Ovary (tissue), 9 donors: ENCODE results near the gene PRKCE. TPM values are rescaled to one million over a fixed set of nuclear protein-coding genes. Genes with fewer than 3 reads are reported as not detected.

Source experiments
- DNase-seq, 5 donors: peaks; one replicate each; pipeline ENCODE4 v3.0.0-alpha.2; 2019 to 2020
- H3K27ac ChIP-seq, 2 donors: fragments of 200-600 bp; one replicate each; pipeline versions ENCODE4 v1.5.1 to v1.8.0; 2019 to 2022
- H3K27me3 ChIP-seq: fragments of 200-600 bp; one replicate; pipeline ENCODE4 v1.8.0; 2022
- H3K36me3 ChIP-seq: fragments of 200-600 bp; sonication (generic); one replicate; pipeline ENCODE4 v1.5.1; 2019
- H3K4me1 ChIP-seq: one replicate; pipeline ENCODE4 v1.8.1; 2013; ENCODE audit warnings: mild to moderate bottlenecking, moderate library complexity; ENCODE audit not compliant: insufficient read depth
- H3K4me3 ChIP-seq: fragments of 200-600 bp; sonication (generic); one replicate; pipeline ENCODE4 v1.5.1; 2017
- H3K9me3 ChIP-seq, 2 donors: fragments of 200-600 bp in 1 of 2; sonication (generic) in 1 of 2; one replicate each; pipeline versions ENCODE4 v1.5.1 to v1.8.1; 2013 to 2019; ENCODE audit warnings: mild to moderate bottlenecking in 1 of 2, moderate library complexity in 1 of 2
- CTCF ChIP-seq, 3 donors: fragments of 450-650 bp in 2 of 3; fragments of 200-600 bp in 1 of 3; IDR thresholded peaks; one replicate each; pipeline versions ENCODE4 v1.5.1 to v1.8.0; 2016 to 2022; ENCODE audit warnings: antibody characterized with exemption in 3 of 3, mild to moderate bottlenecking in 1 of 3
- EP300 ChIP-seq: sonication (generic); formaldehyde crosslinking; IDR thresholded peaks from one replicate; pipeline ENCODE4 v1.6.1; 2017; ENCODE audit warnings: antibody characterized with exemption
- POLR2A ChIP-seq: fragments of 450-650 bp; IDR thresholded peaks from one replicate; pipeline ENCODE4 v1.6.1; 2017; ENCODE audit warnings: antibody characterized with exemption, mild to moderate bottlenecking, moderate library complexity
- WGBS, 3 donors: extraction: QIAGEN DNeasy Blood & Tissue Kit in 1 of 3; methylation state at CpG; one replicate each; pipeline versions ENCODE4 v1.1.5 to v1.1.7; 2013 to 2017; 5-methylcytosine and 5-hydroxymethylcytosine counted together
- intact Hi-C, 4 donors: fragments of 100-400 bp; cut with DNase I; formaldehyde crosslinking; loops; one replicate each; pipeline versions ENCODE4 v1.11.0 to v1.15.1; 2022 to 2023
- polyA plus RNA-seq, 2 donors: library from polyadenylated mRNA; stranded (reverse); fragments of 200-250 nt in 1 of 2; fragments of 350-450 nt in 1 of 2; fragmentation: Illumina TruSeq in 1 of 2; extraction: RNeasy Lipid Tissue Mini Kit (QIAGEN cat#74804) in 1 of 2; gene quantifications; one replicate each; pipeline ENCODE4 v1.2.3, GENCODE V29; 2013 to 2014
- total RNA-seq, 7 donors: library from RNA; depleted of rRNA in 2 of 7; stranded (reverse); fragments of >200 nt in 2 of 7; fragmentation: NEBNext Ultra II Directional in 3 of 7; extraction: Animal tissue kit (Norgen Biotek cat#: 25700) in 3 of 7; gene quantifications; one replicate each; pipeline versions ENCODE4 v1.1.0 to v1.2.4, GENCODE V29; 2016 to 2023
- donor health status: DM: no; HTN: no; CAD: no; lungs with moderate emphysema.
- donor health status: DM: no; HTN: no; CAD: no.
- donor health status: Bipolar disorder and iron deficiency.
- donor health status: DM: yes; HTN: yes; CAD: no.
- donor health status: DM: no; HTN: no; CAD: no.
- donor health status: DM: yes; HTN: yes; CAD: no.

The PRKCE gene
- total and polyA plus RNA-seq, 9 donors: 3.1 to 22.8 (median 12.8) TPM

- TF ChIP-seq EP300 (no peak), CTCF (IDR thresholded peaks at IDR 0.05) (no peak), POLR2A (no peak)
- intact Hi-C loops: no loop called here
- Histone ChIP-seq H3K27me3 (no peaks in the 10 kb centered on the region), H3K4me1 (no peaks in the 10 kb centered on the region), H3K9me3 (no peaks in the 10 kb centered on the region), H3K27ac (no peak overlapping the region), H3K4me3 (no peak overlapping the region), H3K36me3 (no peaks in the 10 kb centered on the region)
- WGBS, 3 donors: 53 to 63% (median 60%) methylated on average over 2 of the region's 2 CpGs
- DNase-seq: no peak
These were observed 34.0 kb upstream of the PRKCE start for GRCh38 chr2:45617496-45617895.

GRCh38 chr2:45622336-45623075, 29.0 kb upstream of the PRKCE start:
- 90 to 92% (median 92%) methylated on average over 6 of the region's 6 CpGs for WGBS, 3 donors

GRCh38 chr2:45623098-45623497, 28.4 kb upstream of the PRKCE start:
- WGBS, 3 donors: 63 to 78% (median 71%) methylated on average over 3 of the region's 3 CpGs

More at GRCh38 chr2:45622336-45623075, 29.0 kb upstream of the PRKCE start:
- no peak overlapping the region for H3K27ac ChIP-seq
- no peak overlapping the region for H3K4me3 ChIP-seq
- H3K27me3 ChIP-seq: no peaks in the 10 kb centered on the region
- no peaks in the 10 kb centered on the region for H3K4me1 ChIP-seq
- no peak for DNase-seq
- intact Hi-C loops: no loop called here
- H3K9me3 ChIP-seq: no peaks in the 10 kb centered on the region
- TF ChIP-seq POLR2A (no peak), EP300 (no peak), CTCF (IDR thresholded peaks at IDR 0.05) (no peak)
- no peaks in the 10 kb centered on the region for H3K36me3 ChIP-seq

GRCh38 chr2:45625824-45626223, 25.7 kb upstream of the PRKCE start:
- Histone ChIP-seq H3K9me3 (no peaks in the 10 kb centered on the region), H3K36me3 (no peaks in the 10 kb centered on the region), H3K4me3 (no peak overlapping the region), H3K4me1 (no peaks in the 10 kb centered on the region), H3K27ac (no peak overlapping the region), H3K27me3 (no peaks in the 10 kb centered on the region)
- TF ChIP-seq POLR2A: no peak
- DNase-seq: no peak
- intact Hi-C loops: no loop called here

More at GRCh38 chr2:45623098-45623497, 28.4 kb upstream of the PRKCE start:
- no peaks in the 10 kb centered on the region for H3K36me3 ChIP-seq
- H3K4me3 ChIP-seq: no peak overlapping the region
- TF ChIP-seq EP300 (no peak), CTCF (IDR thresholded peaks at IDR 0.05) (no peak), POLR2A (no peak)
- no peaks in the 10 kb centered on the region for H3K27me3 ChIP-seq
- intact Hi-C loops: no loop called here
- H3K4me1 ChIP-seq: no peaks in the 10 kb centered on the region
- no peak overlapping the region for H3K27ac ChIP-seq
- DNase-seq: no peak
- H3K9me3 ChIP-seq: no peaks in the 10 kb centered on the region
